GM19035 (cell line): ENCODE measurements around the gene CAMK4.
"Not testable (repeated sequence)": the region's sequence is repeated elsewhere in the genome, so short reads cannot be mapped to it uniquely, and the experiment has no call there.

Experiments
- ATAC-seq: cut with Tn5 transposase; IDR thresholded peaks from one replicate; pipeline ENCODE4 v1.9.1; 2021; ENCODE audit not compliant: unreplicated experiment

The CAMK4 gene

DNA sequence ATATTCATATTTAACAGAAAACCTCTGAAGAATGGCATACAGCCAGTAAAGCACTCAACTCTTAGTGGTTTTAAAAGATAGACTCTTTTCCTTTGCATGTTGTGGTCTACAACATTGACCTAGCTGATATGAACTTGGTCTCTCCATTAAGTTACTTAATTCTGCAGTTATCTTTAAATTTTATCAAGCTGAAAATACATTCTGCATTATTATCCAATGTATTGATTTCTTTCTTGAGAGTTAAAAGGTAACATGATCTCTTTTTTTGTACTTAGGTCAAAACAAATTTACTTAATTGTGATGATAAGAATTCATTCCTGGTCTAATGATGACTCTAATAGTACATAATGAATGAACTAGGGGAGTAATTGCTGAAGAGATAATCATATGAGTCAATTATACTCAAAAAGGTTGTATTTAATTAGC, 155.2 kb downstream of the CAMK4 start:
- no peak for ATAC-seq

DNA sequence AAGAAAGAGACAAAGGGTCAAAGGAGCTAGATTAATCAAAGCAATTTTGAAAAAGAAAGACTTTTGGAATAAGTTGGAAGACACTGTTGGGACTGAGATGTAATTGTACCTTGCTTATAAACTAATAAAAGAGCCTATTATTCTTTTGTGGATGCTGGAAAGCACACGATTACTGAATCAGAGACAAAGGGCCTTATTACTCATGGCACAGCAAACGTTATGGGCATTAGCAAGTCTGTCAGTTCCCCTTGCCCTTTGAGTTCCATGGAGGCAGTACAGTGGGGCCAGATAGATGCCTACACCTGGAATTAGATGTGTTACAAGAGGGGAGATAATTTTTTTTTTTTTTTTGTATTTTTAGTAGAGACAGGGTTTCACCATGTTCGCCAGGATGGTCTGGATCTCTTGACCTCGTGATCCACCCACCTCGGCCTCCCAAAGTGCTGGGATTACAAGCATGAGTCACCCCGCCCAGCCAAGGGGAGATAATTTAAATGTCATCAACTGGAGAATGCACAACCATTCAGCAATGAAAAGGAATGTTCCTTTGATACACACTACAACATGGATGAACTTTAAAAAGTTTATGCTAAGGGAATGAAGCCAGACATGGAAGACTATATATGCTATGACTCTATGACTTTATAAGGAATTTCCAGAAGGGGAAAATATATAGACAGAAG, 159.2 kb downstream of the CAMK4 start:
- no peak for ATAC-seq

DNA sequence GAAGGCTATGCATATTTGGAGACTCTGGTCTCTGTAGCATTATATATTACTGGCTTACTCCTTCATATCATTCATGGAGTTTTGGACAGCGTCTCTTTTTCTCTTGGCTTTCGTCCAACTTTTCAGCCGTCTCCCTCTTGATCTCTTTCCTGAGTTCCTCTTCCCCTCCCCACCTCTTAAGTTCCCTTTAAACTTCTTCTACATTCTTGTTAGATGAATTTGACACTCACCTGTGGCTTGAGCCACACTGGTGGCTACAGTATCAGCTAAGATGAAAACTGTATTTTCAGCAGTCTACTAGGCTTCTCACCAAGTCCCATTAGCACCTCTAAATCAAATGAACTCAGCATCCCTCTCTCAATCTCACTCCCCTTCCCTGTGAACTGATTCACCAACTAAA, 160.0 kb downstream of the CAMK4 start:
- no peak for ATAC-seq

DNA sequence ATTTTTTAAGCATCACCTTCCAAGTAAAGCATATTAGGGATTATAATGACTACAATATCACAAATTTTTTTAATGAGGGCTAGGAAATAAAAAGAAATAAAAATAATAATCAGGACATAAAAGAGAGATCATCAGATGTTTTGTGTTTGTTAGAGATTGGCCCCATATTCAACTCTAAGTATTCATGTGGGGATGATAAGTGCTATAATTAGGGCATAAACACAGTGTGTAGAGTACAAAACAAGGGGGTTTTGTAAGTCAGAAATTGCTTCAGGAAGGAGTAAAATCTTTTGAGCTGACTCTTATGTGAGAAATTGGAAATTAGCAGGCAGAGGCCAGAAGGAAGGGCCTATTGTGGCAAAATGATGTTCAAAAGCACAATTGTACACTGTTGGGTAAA, 160.9 kb downstream of the CAMK4 start:
- ATAC-seq: no peak

DNA sequence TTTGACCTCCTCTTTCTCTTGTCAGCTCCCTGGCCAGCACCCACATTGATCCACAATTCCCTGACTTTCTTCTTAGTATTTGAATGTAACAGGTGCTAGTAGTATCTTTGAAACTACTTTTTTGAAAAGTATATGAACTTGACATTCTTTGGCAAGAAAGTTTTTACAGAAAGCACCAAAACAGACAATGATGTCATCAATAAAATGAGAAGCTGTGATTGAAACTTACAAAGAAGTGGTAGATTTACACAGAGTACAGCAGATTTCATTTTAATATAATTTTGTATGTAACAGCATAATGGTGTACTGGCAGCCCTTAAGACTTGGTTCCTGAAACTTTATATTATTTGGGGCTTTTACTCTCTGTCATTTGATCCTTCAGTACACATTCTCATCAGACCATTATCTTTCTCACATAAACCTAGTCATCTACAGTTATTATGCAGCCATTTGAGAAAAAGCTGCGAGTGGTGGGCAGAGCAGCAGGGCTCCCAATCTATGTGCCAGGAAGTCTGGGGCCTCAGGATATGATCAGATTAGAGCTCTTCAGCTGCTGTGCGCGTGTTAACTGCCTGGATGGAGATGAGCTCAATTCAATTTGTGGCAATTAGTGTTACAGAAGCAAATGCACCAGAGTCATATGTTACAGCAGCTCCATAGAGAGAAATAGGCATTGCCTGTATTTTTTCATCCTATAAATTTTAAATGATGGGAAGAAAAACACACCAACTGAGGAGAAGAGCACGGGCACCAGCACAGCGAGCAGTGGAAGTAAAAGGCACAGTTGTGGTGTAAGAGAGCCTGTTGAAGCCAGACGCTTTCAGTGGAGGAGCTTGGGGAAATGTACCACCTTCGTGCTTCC, 162.0 kb downstream of the CAMK4 start:
- no peak for ATAC-seq

DNA sequence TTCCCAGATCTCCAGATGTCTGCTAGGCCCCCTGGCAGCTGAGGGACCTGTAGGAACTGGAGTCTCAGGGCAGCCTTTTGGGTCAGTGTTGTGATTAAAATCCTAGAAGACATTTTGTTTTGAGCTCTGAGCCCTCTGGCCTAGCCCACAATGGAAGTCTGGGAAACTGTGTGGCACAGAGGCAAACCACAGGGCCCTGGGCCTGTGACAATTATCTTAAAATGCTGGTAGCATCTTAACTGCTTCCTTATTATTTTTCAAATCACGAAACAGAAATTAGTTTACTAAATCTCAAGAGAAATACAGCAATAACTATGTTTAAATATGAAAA, 162.6 kb downstream of the CAMK4 start:
- ATAC-seq: no peak

DNA sequence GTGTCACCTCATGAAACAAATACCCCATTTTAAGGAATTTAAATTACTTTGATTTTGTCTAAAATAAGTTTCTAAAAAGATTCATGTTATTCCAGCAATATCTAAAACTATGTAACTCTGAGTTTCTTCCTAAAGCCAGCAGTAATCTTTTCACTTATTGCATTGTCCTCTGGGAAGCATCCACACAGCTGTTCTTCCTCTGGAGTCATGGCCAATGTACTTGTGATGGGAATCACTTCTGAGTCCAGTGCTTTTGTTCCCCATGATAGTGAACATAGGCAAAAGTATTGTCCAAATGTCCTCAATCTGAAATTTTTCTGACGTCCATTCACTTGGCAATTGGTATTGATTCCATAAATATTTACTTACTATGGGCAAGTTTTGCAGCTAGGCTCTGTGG, 163.2 kb downstream of the CAMK4 start:
- no peak for ATAC-seq

DNA sequence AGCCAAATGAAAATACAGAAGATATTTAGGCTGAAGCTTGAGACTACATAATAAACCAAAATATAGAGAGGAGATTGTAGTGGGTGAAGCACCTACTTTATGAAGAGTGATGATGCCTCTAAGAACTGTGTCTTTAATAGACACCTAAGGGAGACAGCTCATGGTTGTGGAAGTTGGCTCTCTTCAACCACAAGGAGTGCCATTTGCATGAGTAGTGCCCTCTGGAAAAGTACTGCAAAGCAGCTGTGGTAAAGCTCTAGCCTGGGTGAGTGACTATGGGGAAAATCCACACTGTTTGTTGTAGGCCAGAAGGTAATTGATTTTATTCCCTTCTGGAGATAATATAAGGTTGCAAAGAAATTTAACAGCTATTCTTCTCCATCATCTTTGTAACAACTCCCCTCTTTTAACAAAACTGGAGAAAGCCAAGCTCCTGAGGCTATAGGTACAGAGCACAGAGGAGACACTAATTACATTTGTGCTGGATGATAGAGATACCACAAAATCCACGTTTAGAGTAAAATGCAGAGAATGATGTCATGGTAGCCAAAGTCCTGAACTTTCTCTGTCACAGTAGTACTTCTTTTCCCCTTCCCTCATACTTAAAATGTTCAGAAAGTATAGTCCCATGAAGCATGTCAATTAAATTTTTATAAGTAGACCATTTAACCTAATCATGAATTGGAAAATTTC, 165.4 kb downstream of the CAMK4 start:
- ATAC-seq: no peak

DNA sequence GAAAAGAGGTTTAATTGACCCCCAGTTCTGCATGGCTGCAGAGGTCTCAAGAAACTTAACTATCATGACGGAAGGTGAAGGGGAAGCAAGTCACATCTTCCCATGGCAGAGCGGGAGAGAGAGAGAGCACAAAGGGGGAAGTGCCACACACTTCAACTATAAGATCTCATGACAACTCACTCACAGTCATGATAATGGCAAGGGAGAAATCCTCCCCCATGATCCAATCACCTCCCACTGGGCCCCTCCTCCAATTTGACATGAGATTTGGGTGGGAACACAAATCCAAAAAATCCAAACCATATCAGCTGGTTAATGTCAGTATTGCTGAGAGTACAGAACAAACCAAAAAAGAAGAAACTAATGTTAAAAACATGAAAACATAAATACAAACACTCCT, 168.0 kb downstream of the CAMK4 start:
- no peak for ATAC-seq

DNA sequence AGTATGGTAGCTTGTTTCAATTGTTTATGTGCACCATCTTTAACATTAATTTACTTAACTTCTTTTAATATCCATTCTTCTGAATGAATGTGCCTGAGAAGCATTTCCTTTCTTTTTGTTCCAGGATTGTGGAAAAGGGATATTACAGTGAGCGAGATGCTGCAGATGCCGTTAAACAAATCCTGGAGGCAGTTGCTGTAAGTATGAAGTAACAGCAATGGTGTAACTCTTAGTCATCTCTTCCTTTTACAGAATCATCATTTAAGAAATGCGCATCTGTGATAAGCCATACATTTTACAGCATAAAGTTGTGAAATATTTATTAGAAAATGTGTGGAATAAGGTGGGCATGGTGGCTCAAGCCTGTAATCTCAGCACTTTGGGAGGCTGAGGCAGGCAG, 170.4 kb downstream of the CAMK4 start:
- no peak for ATAC-seq

DNA sequence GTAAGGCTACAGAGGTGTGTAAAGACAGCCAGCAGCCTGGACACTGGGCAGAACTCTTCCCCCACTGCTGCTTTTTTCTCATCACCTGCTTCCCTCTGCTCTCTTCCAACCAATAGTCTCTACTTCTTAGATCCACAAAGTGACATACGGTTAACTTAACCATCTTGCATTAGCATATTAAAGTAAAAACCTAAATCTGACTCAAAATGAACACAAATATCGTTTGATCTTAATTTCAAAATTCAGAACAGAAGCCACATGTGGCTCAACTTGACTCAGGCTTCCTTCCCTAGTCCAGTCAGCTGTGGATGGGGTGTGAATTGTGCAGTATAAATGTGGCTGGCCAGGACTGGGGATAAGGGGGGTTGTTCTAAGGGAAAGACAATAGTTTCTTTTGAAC, 173.8 kb downstream of the CAMK4 start:
- no peak for ATAC-seq

DNA sequence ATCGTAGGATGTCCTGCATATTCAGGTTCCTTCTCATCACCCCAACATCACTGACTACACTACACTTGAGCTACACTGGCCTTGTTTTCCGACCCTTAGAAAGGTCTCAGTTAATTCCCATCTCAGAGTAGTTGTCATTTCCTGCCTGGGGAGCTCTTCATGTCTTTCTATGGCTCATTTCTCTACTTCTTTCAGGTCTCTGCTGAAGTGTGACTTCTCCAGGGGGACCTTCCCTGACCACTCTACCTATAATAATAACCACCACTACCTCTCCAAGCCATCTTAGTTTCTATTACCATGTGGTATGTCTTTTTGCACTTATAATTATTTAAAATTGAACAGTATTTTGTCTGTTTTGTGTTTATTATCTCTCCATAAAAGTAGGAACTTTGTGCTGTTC, 174.9 kb downstream of the CAMK4 start:
- ATAC-seq: no peak

DNA sequence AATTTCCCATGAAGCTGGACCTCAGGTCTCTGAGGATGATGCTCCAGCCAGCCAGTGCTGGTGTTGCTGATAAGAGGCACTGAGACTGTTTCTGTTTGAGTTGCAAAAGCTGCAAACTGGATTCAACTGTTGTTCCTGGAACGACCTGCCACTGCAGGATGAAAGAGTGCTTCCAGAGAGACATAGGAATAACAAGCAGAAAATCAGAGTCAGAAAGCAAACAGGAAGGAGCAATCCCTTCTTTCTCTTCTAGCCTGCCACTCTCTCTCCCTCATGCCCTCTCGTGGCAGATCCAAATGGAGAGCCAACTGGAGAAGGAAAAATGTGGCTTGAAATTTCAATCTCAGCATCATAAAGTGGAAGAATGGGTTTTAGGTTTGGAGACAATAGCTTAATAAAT, 177.7 kb downstream of the CAMK4 start:
- ATAC-seq: no peak

DNA sequence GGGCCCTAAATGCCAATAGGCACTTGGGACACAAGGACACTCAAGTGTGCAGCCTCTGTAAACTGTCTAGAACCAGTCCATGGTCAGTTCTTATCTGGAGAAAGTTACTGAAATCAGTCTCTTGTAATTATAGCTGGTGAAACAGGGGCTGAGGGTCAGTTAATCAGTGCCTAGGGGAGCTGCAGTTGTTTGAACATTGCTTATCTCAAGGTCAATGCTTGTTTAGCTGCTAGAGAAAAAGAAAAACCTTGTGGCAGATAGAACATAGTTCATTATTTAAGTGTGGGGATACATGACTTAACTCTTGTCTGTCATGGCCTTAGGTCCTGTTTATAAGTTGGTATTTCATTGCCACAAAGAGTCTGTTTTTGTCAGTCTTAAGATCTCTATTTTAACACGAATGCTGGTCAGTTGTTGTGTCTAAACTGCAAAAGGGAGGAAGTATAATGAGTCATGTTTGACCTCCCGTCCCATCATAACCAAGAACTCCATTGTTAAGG, 180.1 kb downstream of the CAMK4 start:
- ATAC-seq: no peak

DNA sequence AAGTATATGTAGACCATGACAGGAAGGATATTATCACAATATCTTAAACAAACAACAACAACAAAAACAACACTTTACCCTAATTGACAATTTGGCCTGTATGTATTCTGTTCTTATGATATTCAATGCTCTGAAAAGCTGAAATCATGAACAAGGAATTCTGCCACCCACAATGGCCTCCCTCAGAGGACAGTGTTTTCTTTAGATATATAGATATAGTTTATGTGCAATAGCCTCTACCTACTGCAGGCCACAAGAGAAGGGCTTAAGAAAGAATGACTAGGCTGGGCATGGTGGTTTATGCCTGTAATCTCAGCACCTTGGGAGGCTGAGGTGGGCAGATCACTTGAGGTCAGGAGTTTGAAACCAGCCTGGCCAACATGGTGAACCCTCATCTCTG, 183.4 kb downstream of the CAMK4 start:
- no peak for ATAC-seq

DNA sequence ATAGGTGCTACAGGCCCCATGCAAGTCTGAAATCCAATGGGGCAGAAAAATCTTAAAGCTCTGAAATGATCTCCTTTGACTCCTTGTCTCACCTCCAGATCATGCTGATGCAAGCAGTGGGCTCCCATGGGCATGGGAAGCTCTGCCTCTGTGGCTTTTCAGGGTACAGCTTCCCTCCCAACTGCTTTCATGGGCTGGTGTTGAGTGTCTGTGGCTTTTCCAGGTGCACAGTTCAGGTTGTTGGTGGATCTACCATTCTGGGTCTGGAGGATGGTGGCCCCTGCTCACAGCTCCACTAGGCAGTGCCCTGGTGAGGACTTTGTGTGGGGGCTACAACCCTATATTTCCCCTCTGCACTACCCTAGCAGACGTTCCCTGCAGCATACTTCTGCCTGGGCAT, 184.6 kb downstream of the CAMK4 start:
- ATAC-seq: no peak

DNA sequence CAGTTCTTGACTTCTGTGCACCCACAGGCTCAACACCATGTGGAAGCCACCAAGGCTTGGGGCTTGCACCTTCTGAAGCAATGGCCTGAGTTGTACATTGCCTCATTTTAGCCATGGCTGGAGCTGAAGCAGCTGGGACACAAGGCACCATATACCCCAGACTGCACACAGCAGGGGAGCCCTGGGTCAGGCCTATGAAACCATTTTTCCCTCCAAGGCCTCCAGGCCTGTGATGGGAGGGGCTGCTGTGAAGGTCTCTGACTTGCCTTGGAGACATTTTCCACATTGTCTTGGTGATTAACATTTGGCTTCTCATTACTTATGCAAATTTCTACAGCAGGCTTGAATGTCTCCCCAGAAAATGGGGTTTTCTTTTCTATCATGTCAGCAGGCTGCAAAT, 185.1 kb downstream of the CAMK4 start:
- not testable (repeated sequence) for ATAC-seq

DNA sequence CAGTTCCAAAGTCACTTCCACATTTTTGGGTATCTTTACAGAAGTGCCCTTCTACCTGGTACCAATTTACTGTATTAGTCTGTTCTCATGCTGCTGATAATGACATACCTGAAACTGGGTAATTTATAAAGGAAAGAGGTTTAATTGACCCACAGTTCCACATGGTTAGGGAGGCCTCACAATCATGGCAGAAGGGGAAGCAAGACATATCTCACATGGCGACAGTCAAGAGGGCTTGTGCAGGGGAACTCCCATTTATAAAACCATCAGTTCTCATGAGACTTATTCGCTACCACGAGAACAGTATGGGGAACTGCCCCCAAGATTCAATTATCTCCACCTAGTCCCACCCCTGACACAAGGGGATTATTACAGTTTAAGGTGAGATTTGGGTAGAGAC, 185.9 kb downstream of the CAMK4 start:
- ATAC-seq: not testable (repeated sequence)

DNA sequence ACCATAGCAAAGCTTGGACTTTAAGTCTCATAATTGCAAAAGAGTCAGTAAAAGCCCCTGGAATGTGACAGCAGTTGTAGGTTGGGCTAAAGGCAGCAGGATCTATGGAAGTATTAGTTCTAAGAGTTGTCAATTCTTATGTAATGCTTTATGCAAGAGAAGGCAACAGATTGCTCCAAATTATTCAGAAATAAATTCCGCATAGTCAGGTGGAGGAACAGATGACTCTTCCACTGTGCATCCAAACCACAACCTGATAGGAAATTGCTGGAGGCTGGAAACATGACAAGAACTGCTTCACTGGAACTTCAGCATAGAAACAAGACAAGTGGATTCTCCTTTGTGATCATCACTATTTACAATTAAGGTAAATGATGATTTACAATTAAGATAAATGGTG, 187.1 kb downstream of the CAMK4 start:
- ATAC-seq: no peak

DNA sequence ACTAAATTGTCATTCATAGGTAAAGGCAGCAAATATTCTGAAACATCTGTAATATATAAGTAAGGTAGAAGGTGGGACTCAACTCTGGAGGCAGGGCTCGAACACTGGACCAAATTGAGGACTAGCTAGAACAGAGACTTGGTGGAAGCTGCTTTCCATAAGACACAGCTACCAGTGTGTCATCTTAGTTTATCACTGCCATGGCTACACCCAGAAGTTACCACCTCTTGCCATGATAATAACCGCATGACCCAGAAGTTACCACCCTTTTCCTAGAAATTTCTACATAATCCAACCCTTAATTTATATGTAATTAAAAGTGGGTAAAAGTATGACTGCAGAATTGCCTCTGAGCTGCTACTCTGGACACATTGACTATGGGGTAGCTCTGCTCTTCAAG, 188.4 kb downstream of the CAMK4 start:
- ATAC-seq: no peak

DNA sequence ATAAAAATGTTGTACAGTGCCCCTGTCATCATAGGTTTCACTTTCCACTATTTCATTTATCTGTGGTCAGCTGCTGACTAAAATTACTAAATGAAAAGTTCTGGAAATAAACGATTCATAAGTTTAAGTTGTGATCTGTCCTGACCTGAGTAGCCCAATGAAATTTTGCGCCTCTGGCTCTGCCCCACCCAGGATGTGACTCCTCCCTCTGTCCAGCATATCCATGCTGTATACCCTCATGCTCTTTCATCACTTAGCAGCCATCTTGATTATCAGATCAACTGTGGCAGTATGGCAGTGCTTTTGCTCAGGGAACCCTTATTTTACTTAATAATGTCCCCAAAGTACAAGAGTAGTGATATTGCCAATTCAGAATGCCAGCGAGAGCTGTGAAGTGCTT, 190.9 kb downstream of the CAMK4 start:
- no peak for ATAC-seq

DNA sequence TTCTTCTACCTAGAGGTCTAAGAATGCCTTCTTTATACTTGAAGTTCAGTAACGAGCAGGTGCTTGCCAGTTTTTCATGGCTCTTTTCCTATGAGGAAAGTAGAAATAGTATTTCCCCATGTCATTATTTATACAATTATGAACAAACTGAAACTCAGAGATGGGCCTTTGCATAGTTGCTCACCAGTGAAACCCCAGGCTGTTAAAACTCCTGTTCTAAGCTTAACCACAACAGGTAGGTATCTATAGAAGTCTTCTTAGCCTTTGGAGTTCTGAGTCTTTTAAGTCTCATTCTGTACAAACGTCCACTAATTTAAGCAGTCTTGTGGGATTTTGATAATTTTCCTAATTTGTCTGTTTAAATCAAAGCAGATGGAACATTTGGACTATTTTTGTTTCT, 198.1 kb downstream of the CAMK4 start:
- ATAC-seq: no peak
